DMS79 treated with DMSO at 0.1 percent for 48 hours (cell line): ENCODE results near the gene BPTF.
"Not testable (repeated sequence)": the region's sequence is repeated elsewhere in the genome, so short reads cannot be mapped to it uniquely, and the experiment has no call there.

ENCODE experiments used
- DNase-seq: peaks from one replicate; lab custom pipeline; 2025; lab: John Stamatoyannopoulos, UW

The BPTF gene, protein sequence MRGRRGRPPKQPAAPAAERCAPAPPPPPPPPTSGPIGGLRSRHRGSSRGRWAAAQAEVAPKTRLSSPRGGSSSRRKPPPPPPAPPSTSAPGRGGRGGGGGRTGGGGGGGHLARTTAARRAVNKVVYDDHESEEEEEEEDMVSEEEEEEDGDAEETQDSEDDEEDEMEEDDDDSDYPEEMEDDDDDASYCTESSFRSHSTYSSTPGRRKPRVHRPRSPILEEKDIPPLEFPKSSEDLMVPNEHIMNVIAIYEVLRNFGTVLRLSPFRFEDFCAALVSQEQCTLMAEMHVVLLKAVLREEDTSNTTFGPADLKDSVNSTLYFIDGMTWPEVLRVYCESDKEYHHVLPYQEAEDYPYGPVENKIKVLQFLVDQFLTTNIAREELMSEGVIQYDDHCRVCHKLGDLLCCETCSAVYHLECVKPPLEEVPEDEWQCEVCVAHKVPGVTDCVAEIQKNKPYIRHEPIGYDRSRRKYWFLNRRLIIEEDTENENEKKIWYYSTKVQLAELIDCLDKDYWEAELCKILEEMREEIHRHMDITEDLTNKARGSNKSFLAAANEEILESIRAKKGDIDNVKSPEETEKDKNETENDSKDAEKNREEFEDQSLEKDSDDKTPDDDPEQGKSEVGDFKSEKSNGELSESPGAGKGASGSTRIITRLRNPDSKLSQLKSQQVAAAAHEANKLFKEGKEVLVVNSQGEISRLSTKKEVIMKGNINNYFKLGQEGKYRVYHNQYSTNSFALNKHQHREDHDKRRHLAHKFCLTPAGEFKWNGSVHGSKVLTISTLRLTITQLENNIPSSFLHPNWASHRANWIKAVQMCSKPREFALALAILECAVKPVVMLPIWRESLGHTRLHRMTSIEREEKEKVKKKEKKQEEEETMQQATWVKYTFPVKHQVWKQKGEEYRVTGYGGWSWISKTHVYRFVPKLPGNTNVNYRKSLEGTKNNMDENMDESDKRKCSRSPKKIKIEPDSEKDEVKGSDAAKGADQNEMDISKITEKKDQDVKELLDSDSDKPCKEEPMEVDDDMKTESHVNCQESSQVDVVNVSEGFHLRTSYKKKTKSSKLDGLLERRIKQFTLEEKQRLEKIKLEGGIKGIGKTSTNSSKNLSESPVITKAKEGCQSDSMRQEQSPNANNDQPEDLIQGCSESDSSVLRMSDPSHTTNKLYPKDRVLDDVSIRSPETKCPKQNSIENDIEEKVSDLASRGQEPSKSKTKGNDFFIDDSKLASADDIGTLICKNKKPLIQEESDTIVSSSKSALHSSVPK (N-terminal part only)

DNA sequence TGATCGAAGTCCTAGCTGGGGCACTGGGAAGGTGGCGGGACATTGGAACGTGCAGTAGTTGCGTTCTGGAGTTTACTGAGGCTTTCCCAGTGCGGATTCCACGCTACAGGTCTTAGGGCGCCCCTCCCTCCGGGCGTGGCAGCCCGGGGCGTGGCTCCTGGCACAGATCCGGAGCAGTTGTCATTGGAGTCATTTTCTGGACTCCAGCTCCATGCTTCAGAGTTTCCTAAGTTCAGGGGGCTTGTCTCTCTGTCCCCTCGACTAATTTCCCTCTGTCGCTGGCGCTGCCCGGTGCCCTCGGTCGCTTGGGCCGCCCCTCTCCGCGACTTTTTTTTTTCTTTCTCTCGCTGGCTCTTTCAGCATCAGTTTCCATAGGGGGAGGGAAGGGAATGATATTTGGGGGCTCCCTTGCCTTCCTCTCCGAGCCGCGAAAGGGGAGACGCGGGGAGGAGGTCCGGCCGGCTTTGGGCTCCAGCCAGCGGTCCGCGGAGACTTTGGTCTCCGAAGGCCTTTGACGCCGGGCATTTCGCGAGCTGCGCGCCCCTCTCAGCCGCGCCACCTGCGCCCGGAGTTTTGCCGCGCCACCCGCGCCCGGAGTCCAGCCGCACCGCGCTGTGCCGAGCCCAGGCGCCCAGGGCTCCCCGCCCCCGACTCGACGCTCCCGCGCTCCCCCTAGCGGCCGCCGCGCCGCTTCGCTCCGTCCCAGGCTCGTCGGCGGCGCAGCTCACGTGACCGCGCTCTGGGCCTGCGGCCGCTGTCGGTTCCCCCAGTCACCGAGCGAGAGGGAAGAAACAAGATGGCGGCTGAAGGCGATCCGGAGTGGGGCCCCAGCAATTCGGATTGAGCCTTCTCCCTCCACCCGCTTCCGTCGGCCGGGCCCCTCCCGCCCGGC, at the start of gene BPTF:
TSS of gene BPTF (plus strand) at position 769 of the 892 bp plus-strand sequence. CDS start 222 bp downstream, outside the sequence.
- peak; percentile 39 for DNase-seq

GRCh38 chr17:67779098-67779672, 46.1 kb upstream of the BPTF start:
- no peak for DNase-seq

DNA sequence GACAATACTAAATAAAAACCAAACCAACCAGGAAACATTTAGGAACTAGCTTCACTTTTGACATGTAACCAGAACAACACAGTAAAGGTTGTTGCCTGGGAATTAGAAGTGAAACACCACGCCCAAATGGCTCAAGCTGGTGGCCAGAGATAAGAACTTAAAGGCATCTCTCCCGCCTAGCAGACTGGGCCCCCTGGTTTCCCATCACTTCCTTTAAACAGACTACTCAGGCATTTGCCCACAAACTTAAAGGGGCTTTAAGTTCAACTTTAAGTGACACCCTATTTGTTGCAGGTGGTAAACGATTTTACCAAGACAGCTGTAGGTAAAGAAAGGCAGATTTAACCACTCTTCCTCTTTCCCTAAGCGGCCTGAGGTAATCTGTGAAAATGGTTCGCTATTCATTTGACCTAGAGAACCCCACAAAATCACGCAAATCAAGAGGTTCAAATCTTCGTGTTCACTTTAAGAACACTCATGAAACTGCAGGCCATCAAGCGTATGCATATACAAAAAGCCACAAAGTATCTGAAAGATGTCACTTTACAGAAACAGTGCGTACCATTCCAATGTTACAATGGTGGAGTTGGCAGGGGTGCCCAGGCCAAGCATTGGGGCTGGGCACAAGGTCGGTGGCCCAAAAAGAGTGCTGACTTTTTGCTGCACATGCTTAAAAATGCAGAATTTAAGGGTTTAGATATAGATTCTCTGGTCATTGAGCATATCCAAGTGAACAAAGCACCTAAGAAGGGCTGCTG, 40.8 kb upstream of the BPTF start:
- no peak for DNase-seq

DNA sequence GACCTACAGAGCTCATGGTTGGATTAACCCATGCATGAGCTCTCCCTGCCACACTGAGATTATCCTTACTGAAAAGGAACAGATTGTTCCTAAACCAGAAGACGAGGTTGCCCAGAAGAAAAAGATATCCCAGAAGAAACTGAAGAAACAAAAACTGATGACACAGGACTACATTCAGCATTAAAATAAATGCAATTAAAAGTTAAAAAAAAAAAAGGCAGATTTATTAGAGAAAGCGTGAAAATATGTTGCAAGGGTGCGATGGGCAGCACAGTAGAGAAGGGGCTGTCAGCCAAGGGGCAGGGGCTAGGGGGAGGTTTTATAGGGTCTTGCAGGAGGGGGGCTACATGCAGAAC, 40.2 kb upstream of the BPTF start:
- no peak for DNase-seq

DNA sequence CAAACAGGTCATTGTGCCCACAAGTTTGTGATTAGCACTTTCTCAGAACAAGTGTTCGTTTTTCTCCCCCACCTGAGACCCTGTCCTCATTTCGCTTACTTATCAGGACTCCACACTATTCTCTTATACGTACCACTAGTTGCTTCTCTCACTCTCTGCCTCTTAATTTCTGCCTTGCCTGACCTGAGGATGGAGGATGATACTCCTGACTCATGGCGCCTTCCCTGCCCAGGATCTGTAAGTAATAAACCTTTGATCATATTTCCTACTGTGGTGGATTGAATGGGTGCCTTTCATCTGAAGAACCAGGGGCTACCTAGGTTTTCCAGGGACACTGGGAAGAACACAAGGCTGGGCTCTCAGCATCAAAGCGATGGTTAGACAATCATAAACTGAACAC, 39.8 kb upstream of the BPTF start:
- no peak for DNase-seq

DNA sequence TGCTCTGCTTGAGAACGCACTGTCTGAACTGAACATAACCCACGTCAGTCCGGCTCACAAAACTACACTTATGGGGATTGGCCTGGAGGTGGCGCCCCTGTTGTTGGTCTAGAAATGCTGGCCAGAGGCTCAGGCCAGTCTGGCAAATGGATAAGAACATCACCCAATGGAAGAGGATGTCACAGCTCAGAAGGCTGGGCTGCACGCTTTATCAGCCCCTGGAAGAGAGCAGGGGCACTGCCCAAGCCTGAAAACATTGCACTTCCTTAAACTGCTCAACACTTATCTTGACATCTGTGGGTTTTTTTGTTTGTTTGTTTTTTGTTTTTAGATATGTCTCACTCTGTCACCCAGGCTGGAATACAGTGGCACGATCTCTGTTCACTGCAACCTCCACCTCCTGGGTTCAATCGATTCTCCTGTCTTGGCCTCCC, 24.8 kb upstream of the BPTF start:
- no peak for DNase-seq

DNA sequence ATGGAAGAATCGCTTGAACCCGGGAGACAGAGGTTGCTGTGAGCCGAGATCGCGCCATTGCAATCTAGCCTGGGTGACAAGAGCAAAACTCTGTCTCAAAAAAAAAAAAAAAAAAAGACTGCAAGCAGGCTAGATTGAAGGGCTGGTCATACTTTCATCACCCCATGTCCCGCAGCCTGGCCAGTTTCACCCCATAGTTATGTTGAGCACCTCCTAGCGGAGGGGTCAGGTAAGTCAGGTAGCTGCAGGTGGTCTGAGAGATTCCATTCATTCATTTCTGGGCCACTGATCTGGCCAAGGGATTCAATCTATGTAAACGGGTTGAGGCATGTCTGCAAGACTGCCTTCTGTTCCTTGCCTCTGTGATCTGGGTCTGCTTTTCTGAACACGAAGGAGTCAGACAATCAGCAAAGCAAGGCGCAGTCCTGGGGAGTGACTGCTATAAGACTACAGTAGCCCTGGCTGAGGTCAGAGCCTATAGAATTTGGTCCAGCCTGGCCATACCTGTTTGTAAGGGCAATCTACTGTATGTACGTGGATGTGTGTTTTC, 23.6 kb upstream of the BPTF start:
- no peak for DNase-seq

GRCh38 chr17:67810464-67810863, 14.8 kb upstream of the BPTF start:
- no peak for DNase-seq

DNA sequence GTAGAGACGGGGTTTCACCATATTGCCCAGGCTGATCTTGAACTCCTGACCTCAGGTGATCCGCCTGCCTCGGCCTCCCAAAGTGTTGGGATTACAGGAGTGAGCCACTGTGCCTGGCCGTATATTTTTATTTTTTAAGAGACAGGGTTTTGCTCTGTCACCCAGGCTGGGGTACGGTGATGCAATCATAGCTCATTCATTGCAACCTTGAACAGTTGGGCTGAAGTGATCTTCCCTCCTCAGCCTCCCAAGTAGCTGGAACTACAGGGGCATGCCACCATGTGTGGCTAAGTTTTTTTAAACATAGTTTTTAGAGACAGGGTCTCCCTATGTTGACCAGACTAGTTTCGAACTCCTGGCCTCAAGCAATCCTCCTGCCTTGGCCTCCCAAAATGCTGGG, 12.9 kb upstream of the BPTF start:
- not testable (repeated sequence) for DNase-seq

DNA sequence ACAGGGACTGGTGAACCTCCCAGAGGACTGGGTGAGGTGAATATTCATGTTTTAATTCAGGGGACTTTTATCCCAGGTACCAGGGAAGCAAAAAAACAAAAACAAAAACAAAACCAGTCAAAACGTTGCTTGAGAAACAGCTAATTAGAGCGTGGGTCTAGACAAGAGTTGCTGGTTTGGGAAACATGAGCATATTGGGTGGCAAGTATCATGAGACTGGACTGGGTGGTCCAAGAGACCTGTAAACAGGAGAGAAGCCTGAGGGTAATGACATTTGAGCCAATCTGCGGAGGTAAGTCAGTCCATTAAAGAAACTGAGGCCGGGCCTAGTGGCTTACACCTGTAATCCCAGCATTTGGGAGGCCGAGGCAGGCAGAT, 11.5 kb upstream of the BPTF start:
- no peak for DNase-seq

- DNase-seq: no peak
Measured at GRCh38 chr17:67818110-67819002, 6.9 kb upstream of the BPTF start.

- no peak for DNase-seq
Measured at GRCh38 chr17:67819722-67820121, 5.6 kb upstream of the BPTF start.

GRCh38 chr17:67821871-67822367, 3.4 kb upstream of the BPTF start:
- no peak for DNase-seq

DNA sequence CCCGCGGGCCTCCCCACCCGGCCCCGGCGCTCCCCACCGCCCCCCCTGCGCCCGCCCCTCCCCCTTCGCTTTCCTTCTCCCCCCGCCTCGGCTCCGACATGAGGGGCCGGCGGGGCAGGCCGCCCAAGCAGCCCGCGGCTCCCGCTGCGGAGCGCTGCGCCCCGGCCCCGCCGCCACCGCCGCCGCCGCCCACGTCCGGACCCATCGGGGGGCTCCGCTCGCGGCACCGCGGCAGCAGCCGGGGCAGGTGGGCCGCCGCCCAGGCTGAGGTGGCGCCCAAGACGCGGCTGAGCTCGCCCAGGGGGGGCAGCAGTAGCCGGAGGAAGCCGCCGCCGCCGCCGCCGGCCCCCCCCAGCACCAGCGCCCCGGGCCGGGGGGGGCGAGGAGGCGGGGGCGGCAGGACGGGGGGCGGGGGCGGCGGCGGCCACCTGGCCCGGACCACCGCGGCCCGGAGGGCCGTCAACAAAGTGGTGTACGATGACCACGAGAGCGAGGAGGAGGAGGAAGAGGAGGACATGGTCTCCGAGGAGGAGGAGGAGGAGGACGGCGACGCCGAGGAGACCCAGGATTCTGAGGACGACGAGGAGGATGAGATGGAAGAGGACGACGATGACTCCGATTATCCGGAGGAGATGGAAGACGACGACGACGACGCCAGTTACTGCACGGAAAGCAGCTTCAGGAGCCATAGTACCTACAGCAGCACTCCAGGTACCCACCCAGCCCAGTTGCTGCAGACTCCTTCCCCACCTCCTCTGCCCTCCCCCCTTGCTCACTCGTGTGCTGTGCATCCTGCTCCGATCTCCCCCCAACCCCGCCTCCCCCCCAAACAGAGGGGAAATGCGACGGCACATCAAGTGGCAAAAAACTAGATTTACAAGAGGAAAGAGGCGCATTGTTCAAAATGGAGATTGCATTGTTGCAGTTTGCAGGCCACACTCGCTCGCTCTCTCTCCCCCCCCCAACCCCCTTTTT, 611 bp downstream of the BPTF start:
- peak; percentile 7 for DNase-seq

DNA sequence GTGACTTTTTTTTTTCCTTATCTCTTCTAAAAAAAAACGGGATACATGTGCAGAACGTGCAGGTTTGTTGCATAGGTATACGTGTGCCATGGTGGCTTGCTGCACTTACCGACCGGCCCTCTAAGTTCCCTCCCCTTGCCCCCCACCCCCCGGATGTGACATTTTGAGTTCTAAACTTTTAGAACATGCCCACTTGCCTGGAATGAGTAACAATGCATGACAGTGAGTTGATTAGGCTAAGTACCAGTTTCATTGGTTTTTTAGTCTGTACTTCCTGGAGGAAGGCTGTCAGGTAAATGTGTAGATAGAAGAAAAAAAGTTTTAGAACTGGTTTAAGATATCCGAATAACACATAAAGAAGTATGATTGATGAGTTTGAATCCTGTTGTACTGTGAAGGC, 4.0 kb downstream of the BPTF start:
- DNase-seq: no peak

GRCh38 chr17:67830440-67830839, 5.1 kb downstream of the BPTF start:
- DNase-seq: no peak

DNA sequence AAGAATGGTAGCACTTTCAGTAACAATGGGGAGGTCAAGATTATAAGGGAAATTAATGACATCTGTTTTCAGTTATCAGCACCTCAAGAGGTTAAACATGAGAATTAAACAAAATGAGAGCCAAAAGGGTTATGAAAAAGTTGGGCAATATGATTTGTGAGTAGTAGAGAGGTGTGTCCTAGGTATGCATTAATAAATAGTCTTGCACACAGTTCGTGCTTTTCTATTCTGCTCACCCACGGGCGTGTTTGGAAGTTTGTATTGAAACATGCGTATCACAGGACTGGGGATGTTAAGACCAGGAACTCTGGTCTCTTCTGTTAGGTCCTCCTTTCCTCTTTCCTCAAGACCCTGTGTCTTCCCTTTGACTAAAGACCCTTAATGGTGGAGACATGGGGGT, 6.0 kb downstream of the BPTF start:
- no peak for DNase-seq
